HepG2 (cell line): Measurements from ENCODE around the gene KRTAP10-2. TPM values are rescaled to one million over a fixed set of nuclear protein-coding genes. Genes with fewer than 3 reads are reported as not detected.

Source experiments
- GATAD1 ChIP-seq: IDR thresholded peaks from 2 replicates; pipeline ENCODE4 v1.6.1; 2016; ENCODE audit warnings: missing genetic modification reagents, missing compliant biosample characterization
- HNRNPL ChIP-seq: fragments of 200-400 bp; formaldehyde crosslinking; IDR thresholded peaks from 2 replicates; pipeline ENCODE4 v1.6.1; 2017; ENCODE audit warnings: mild to moderate bottlenecking, low read depth, low read length
- MIER3 ChIP-seq: IDR thresholded peaks from 2 replicates; pipeline ENCODE4 v1.6.1; 2016; ENCODE audit warnings: missing compliant biosample characterization, borderline replicate concordance
- POLR2AphosphoS2 ChIP-seq: IDR thresholded peaks from 2 replicates; pipeline ENCODE4 v1.6.1; 2011; ENCODE audit warnings: low read depth, low read length, improper control_type of control experiment
- SALL2 ChIP-seq: sonication (generic); formaldehyde crosslinking; IDR thresholded peaks from 2 replicates; pipeline ENCODE4 v1.8.1; 2023; ENCODE audit warnings: mild to moderate bottlenecking, missing genetic modification reagents, inconsistent platforms
- ZNF569 ChIP-seq: sonication (generic); formaldehyde crosslinking; IDR thresholded peaks from 2 replicates; pipeline ENCODE4 v1.5.0; 2020; ENCODE audit warnings: mild to moderate bottlenecking, missing genetic modification reagents, moderate library complexity, borderline replicate concordance
- ZNF672 ChIP-seq: sonication (generic); formaldehyde crosslinking; IDR thresholded peaks from 2 replicates; pipeline ENCODE4 v1.8.1; 2022; ENCODE audit warnings: missing genetic modification reagents
- polyA plus RNA-seq, 8 experiments: library from polyadenylated mRNA; depleted of rRNA in 3 of 8; stranded (reverse) in 7 of 8; unstranded in 1 of 8; fragments of >200 nt; fragmentation: Illumina TruSeq in 4 of 8; extraction: Trizol in 4 of 8; gene quantifications; 2 replicates each; pipeline versions ENCODE4 v1.2.1 to v1.2.3, GENCODE V29; 2011 to 2016; ENCODE audit warnings: low read depth in 4 of 8, missing spikeins in 1 of 8, mixed read lengths in 1 of 8; ENCODE audit not compliant: insufficient read depth in 1 of 8
- total RNA-seq, 5 experiments: library from RNA; depleted of rRNA; stranded (reverse); fragments of >200 nt; fragmentation: Illumina TruSeq; extraction: Trizol; gene quantifications; 2 replicates each; pipeline ENCODE4 v1.2.3, GENCODE V29; 2016; ENCODE audit warnings: low read depth in 1 of 5
- TF ChIP-seq, protein P1 (sequence below): sonication (generic); formaldehyde crosslinking; IDR thresholded peaks from 2 replicates; pipeline ENCODE4 v1.4.0; 2020; ENCODE audit warnings: missing genetic modification reagents, borderline replicate concordance
- TF ChIP-seq, protein P2 (sequence below): sonication (generic); formaldehyde crosslinking; IDR thresholded peaks from 2 replicates; pipeline ENCODE4 v1.4.0; 2020; ENCODE audit warnings: mild to moderate bottlenecking, missing genetic modification reagents
- TF ChIP-seq, protein P3 (sequence below): sonication (generic); formaldehyde crosslinking; IDR thresholded peaks from 2 replicates; pipeline ENCODE4 v1.4.0; 2020; ENCODE audit warnings: missing genetic modification reagents

KRTAP10-2 gene
- total and polyA plus RNA-seq, 2 of the 13 experiments (the other 11 are each of a cell fraction or from before 2014, with no cell fraction given) = not detected

DNA sequence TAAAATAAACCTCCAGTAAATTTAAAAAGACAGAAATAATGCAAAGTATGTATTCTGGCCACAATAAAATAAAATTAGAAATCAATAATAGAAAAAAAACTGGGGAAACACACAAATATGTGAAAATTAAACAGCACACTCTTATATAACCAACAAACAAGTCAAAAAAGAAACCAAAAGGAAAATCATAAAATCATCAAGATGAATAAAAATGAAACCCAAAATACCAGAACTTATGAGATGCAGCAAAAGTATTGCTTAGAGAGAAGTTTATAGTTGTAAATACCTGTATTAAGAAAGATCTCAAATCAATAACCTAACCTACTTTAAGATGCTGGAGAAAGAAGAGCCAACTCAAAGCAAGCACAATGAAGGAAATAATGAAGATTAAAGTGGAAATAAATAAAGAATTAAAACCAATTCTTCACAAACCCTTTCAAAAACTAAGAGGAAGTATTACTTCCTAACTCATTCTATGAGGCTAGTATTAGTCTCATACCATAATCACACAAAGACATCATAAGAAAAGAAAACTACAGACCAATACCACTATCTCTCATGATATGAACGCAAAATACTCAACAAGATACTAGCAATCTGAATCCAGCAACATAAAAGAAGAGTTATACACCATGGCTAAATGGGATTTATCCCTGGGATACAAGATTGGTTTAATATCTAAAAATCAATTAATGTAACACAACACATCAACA is 13.7 kb upstream of the KRTAP10-2 start (continued):
- TF ChIP-seq, protein P1, sequence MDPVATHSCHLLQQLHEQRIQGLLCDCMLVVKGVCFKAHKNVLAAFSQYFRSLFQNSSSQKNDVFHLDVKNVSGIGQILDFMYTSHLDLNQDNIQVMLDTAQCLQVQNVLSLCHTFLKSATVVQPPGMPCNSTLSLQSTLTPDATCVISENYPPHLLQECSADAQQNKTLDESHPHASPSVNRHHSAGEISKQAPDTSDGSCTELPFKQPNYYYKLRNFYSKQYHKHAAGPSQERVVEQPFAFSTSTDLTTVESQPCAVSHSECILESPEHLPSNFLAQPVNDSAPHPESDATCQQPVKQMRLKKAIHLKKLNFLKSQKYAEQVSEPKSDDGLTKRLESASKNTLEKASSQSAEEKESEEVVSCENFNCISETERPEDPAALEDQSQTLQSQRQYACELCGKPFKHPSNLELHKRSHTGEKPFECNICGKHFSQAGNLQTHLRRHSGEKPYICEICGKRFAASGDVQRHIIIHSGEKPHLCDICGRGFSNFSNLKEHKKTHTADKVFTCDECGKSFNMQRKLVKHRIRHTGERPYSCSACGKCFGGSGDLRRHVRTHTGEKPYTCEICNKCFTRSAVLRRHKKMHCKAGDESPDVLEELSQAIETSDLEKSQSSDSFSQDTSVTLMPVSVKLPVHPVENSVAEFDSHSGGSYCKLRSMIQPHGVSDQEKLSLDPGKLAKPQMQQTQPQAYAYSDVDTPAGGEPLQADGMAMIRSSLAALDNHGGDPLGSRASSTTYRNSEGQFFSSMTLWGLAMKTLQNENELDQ (CRISPR knock-in tag) = no peak
- TF ChIP-seq HNRNPL = no peak
- TF ChIP-seq, protein P2, sequence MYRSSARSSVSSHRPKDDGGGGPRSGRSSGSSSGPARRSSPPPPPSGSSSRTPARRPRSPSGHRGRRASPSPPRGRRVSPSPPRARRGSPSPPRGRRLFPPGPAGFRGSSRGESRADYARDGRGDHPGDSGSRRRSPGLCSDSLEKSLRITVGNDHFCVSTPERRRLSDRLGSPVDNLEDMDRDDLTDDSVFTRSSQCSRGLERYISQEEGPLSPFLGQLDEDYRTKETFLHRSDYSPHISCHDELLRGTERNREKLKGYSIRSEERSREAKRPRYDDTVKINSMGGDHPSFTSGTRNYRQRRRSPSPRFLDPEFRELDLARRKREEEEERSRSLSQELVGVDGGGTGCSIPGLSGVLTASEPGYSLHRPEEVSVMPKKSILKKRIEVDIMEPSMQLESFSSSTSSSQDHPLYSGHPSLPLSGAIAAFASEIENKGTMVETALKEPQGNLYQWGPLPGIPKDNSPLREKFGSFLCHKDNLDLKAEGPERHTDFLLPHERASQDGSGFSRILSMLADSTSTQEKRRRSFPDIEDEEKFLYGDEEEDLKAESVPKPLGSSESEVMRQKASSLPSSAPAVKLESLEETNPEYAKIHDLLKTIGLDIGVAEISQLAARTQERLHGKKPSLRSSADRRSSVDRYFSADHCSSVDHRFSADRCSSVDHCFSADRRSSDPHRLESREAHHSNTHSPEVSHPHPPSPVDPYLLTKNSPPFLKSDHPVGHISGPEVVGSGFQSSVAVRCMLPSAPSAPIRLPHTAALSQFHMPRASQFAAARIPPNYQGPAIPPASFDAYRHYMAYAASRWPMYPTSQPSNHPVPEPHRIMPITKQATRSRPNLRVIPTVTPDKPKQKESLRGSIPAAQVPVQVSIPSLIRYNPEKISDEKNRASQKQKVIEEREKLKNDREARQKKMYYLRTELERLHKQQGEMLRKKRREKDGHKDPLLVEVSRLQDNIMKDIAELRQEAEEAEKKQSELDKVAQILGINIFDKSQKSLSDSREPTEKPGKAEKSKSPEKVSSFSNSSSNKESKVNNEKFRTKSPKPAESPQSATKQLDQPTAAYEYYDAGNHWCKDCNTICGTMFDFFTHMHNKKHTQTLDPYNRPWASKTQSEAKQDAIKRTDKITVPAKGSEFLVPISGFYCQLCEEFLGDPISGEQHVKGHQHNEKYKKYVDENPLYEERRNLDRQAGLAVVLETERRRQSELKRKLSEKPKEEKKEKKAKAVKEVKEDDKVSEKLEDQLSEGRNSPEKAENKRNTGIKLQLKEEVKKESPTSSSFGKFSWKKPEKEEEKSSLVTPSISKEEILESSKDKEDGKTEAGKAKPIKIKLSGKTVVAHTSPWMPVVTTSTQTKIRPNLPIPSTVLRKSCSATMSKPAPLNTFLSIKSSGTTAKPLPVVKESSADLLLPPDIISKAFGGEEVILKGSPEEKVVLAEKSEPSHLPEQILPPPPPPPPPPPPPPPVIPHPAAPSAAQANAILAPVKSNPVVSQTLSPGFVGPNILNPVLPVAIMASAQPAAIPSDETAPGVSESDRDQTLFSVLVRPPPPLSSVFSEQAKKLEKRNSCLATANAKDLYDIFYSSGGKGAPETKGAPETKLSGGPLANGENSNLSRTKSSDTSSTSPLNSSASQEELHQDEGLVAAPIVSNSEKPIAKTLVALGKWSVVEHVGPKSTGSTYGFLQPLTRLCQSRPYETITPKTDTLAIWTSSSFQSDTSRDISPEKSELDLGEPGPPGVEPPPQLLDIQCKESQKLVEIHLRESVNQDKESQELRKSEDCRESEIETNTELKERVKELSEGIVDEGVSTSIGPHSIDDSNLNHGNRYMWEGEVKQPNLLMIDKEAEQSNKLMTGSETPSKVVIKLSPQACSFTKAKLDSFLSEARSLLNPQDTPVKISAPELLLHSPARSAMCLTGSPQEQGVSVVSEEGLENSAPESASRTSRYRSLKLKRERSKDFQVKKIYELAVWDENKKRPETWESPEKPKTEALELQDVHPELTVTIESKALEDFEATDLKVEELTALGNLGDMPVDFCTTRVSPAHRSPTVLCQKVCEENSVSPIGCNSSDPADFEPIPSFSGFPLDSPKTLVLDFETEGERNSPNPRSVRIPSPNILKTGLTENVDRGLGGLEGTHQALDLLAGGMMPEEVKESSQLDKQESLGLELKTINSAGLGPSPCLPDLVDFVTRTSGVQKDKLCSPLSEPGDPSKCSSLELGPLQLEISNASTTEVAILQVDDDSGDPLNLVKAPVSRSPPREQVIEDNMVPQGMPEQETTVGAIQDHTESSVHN (CRISPR knock-in tag) = no peak
- TF ChIP-seq, protein P3, sequence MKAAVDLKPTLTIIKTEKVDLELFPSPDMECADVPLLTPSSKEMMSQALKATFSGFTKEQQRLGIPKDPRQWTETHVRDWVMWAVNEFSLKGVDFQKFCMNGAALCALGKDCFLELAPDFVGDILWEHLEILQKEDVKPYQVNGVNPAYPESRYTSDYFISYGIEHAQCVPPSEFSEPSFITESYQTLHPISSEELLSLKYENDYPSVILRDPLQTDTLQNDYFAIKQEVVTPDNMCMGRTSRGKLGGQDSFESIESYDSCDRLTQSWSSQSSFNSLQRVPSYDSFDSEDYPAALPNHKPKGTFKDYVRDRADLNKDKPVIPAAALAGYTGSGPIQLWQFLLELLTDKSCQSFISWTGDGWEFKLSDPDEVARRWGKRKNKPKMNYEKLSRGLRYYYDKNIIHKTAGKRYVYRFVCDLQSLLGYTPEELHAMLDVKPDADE (CRISPR knock-in tag) = no peak
- TF ChIP-seq POLR2AphosphoS2 = no peak
- TF ChIP-seq SALL2 (CRISPR knock-in tag) = no peak
- TF ChIP-seq GATAD1 (CRISPR knock-in tag) = no peak
- TF ChIP-seq ZNF569 = no peak
- no peak for TF ChIP-seq MIER3
- no peak for TF ChIP-seq ZNF672 (CRISPR knock-in tag)
